ENCODE data around the gene MKKS.

MKKS gene

GRCh38 chr20:10357061-10357708, 76.8 kb downstream of the MKKS start:
- TF ChIP-seq CTCF (IDR thresholded peaks at IDR 0.05; ENCODE audit: low read depth, low read length, missing control alignments), result no peak
- H3K4me3 ChIP-seq (replicated peaks; ENCODE audit: low read depth, low read length), result no peak overlapping the region
- no peak for DNase-seq (ENCODE audit: extremely low read depth, low read depth)

GRCh38 chr20:10356628-10357027, 77.4 kb downstream of the MKKS start:
- no peak for TF ChIP-seq CTCF (IDR thresholded peaks at IDR 0.05; ENCODE audit: low read depth, low read length, missing control alignments)
- no peak overlapping the region for H3K4me3 ChIP-seq (replicated peaks; ENCODE audit: low read depth, low read length)
- no peak for DNase-seq (ENCODE audit: extremely low read depth, low read depth)

- H3K4me3 ChIP-seq (replicated peaks; ENCODE audit: low read depth, low read length), result no peak overlapping the region
- no peak for TF ChIP-seq CTCF (IDR thresholded peaks at IDR 0.05; ENCODE audit: low read depth, low read length, missing control alignments)
- DNase-seq (ENCODE audit: extremely low read depth, low read depth), result no peak
Measured at GRCh38 chr20:10352934-10353824, 80.8 kb downstream of the MKKS start.

Data from HFF-Myc (cell line).